ENCODE results near the gene KCNIP4.
A peak's percentile ranks its signal among the peaks of the same experiment; 100 is the strongest.

KCNIP4 gene

DNA sequence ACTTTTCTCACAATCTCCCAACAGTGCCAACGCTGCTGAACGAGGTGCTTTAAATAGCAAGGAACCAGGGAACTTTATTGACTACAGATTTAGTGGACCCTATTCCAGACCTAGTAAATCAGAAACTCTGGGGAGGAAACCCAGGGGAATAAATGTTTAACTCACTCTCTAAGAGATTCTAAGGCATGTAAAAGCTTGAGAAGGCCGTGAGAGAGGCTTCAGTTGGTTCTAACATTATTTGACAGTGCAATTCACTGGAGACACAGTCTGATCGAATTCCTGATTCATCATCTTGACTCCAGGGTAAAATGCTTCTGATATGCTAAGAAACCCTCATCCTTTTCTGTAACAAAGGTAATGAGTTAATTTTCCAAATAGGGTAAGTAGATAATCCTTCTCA is 494.4 kb downstream of the KCNIP4 start:
- no peak for DNase-seq (ENCODE audit: extremely low read depth, low read depth)
- TF ChIP-seq, protein P1, sequence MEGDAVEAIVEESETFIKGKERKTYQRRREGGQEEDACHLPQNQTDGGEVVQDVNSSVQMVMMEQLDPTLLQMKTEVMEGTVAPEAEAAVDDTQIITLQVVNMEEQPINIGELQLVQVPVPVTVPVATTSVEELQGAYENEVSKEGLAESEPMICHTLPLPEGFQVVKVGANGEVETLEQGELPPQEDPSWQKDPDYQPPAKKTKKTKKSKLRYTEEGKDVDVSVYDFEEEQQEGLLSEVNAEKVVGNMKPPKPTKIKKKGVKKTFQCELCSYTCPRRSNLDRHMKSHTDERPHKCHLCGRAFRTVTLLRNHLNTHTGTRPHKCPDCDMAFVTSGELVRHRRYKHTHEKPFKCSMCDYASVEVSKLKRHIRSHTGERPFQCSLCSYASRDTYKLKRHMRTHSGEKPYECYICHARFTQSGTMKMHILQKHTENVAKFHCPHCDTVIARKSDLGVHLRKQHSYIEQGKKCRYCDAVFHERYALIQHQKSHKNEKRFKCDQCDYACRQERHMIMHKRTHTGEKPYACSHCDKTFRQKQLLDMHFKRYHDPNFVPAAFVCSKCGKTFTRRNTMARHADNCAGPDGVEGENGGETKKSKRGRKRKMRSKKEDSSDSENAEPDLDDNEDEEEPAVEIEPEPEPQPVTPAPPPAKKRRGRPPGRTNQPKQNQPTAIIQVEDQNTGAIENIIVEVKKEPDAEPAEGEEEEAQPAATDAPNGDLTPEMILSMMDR (IDR thresholded peaks at IDR 0.05; ENCODE audit: low read depth, low read length, missing control alignments): no peak
- no peak overlapping the region for H3K4me3 ChIP-seq (replicated peaks; ENCODE audit: low read depth, low read length)

DNA sequence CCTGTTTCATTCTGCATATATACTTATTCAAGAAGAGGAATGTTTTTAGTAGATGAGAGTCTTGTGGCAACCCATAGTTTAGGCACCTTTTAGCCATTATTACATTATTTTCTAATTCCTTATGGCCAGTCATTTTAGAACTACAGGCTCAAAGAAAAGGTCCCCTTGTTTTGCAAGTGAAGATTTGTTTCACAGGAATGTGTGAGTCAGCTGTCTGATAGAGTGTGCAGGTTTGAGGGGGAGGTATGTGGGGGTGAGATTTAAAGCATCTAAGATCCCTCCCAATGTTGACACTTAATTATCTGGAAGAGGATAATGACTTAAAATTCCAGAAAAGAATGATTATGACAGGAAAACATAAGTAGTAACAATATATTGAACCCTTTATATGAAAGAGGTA is 495.6 kb downstream of the KCNIP4 start:
- DNase-seq (ENCODE audit: extremely low read depth, low read depth): no peak
- H3K4me3 ChIP-seq (replicated peaks; ENCODE audit: low read depth, low read length): no peak overlapping the region
- TF ChIP-seq, protein P1 (IDR thresholded peaks at IDR 0.05; ENCODE audit: low read depth, low read length, missing control alignments): no peak

DNA sequence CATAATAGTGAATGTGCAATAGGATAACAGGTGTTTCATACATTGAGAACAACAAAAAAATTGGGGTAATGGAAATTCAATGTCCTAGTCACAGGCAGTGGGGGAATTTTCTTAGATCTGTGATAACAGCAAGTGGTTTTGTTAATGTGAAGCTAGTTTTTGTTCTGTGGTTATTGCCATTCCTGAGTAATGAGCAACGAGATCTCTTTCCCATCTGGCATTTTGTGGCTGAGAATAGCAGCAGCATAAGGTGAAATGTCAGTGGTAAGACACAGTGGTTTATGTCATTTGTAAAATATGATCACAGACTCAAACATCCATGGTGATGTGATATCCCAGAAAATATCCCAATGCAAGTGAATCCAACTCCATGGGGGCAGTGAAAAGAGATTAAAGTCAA is 497.5 kb downstream of the KCNIP4 start:
- DNase-seq (ENCODE audit: extremely low read depth, low read depth): peak; percentile 6
- TF ChIP-seq, protein P1 (IDR thresholded peaks at IDR 0.05; ENCODE audit: low read depth, low read length, missing control alignments): no peak
- H3K4me3 ChIP-seq (replicated peaks; ENCODE audit: low read depth, low read length): no peak overlapping the region

DNA sequence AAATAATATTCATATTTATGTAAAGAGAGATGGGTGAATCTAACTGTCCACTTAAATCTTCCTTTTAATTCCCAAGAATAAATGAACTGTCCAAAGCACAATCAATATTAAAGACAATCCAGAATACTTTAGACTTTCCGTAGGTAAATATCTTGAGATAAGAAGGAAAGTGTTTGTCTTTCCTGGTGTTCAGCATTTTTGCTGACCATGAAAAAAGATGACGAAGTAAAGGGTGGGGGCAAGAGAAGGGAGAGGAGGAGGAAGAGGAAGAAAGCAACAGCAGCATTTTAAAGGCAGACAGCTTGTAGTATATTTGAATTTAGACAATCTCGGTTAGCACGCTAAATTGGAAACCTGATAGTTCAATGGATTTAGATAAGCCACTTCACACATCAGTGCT is 498.2 kb downstream of the KCNIP4 start:
- TF ChIP-seq, protein P1 (IDR thresholded peaks at IDR 0.05; ENCODE audit: low read depth, low read length, missing control alignments): no peak

DNA sequence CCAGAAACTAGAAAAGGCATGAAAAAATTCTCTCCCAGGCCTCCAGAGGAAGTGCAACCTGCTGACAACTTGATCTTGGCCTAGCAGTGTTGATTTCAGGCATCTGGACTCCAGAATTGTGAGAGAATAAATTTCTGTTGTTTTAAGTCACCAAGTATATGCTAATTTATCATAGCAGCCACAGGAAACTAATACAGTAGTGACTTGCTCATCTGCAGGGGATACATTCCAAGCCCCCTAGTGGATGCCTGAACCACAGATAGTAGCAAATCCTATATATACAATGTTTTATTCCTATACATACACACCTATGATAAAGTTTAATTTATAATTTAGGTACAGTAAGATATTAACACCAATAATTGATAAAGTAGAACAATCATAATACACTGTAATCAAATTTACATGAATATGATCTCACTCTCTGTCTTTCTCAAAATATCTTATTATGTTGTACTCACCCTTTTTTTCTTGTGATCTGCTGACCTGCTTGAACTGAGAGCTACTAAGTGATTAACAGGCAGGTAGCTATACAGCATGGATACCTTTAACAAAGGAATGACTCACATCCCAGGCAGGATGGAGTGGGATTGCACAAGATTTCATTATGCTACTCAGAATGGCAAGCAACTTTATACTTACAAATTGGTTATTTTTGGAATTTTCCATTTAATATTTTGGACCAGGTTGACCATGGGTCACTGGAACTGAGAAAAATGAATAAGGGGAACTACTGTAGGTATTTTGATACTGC is 501.1 kb downstream of the KCNIP4 start:
- no peak for DNase-seq (ENCODE audit: extremely low read depth, low read depth)
- TF ChIP-seq, protein P1 (IDR thresholded peaks at IDR 0.05; ENCODE audit: low read depth, low read length, missing control alignments): peak; percentile 13
- no peak overlapping the region for H3K4me3 ChIP-seq (replicated peaks; ENCODE audit: low read depth, low read length)

More for the DNA sequence above, 498.2 kb downstream of the KCNIP4 start:
- H3K4me3 ChIP-seq (replicated peaks; ENCODE audit: low read depth, low read length): no peak overlapping the region
- DNase-seq (ENCODE audit: extremely low read depth, low read depth): no peak

DNA sequence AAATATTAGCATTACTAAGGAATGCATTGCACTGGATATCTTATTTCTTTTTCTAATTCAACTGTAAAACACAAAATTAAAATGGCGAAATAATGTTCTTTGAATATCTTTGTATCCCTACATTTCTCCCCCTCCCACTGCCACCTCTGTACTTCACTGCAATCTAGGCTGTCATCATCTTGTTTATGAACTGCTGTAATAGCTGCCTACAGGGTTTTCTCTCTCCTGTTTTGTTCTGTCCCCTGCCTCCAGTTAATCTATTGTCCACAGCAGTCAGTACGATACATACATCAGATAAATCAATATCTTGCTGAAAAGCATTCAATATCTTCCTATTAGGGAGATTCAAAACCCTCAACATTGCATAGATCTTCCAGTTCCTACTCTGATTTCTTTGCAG is 528.4 kb downstream of the KCNIP4 start:
- H3K4me3 ChIP-seq (replicated peaks; ENCODE audit: low read depth, low read length): no peak overlapping the region
- TF ChIP-seq, protein P1 (IDR thresholded peaks at IDR 0.05; ENCODE audit: low read depth, low read length, missing control alignments): no peak
- no peak for DNase-seq (ENCODE audit: extremely low read depth, low read depth)

DNA sequence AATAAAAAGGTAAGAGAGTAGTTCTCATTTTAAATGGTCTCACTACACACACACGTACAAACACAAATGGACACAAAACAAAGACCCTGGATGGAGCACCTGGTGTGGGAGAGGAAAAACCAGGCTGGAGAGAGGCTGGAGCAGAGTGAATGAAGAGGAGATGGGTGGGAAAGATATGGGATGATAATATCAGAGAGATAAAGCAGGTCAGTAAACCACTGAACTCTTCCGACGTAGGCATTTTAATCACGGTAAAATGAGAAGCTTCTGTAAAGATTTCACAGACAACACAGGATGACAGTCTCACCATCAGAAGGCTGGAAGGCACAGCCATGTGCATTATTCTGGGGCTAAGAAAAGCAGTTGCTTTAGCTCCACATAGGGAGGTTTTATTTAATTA is 532.8 kb downstream of the KCNIP4 start:
- DNase-seq (ENCODE audit: extremely low read depth, low read depth): no peak
- TF ChIP-seq, protein P1 (IDR thresholded peaks at IDR 0.05; ENCODE audit: low read depth, low read length, missing control alignments): no peak
- H3K4me3 ChIP-seq (replicated peaks; ENCODE audit: low read depth, low read length): no peak overlapping the region
